ENCODE results near the gene TMEM141.
"Not testable (repeated sequence)": the region's sequence is repeated elsewhere in the genome, so short reads cannot be mapped to it uniquely, and the experiment has no call there.

Gene TMEM141

DNA sequence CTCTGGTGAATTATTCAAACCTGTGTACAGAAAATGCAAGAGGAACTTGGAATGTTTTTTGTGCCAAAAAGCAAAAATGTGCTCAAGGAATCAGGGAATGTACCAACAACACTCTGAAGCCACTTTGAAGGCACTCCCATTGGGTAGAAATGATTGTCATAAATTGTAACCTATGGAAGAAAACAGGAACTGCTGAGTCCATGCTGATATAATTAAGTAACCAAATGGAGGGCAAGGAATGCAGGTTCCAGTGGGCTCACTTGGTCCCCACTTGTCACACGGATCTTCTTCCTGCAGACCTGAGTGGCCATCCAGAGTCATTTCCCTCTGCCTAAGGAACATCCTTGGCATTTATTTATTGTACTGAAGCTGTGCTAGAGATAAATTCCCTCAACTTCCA lies 39.9 kb upstream of the TMEM141 start:
- no peak overlapping the region for H3K4me3 Mint-ChIP-seq
- peaks cover 5% of the 10 kb centered on the region for H3K4me1 Mint-ChIP-seq (ENCODE audit: low read depth)
- H3K27ac Mint-ChIP-seq: no peak overlapping the region
- H3K36me3 Mint-ChIP-seq: peaks cover 6% of the 10 kb centered on the region
- peaks cover 5% of the 10 kb centered on the region for H3K27me3 Mint-ChIP-seq
- peaks cover 15% of the 10 kb centered on the region for H3K9me3 Mint-ChIP-seq (ENCODE audit: low read depth)

DNA sequence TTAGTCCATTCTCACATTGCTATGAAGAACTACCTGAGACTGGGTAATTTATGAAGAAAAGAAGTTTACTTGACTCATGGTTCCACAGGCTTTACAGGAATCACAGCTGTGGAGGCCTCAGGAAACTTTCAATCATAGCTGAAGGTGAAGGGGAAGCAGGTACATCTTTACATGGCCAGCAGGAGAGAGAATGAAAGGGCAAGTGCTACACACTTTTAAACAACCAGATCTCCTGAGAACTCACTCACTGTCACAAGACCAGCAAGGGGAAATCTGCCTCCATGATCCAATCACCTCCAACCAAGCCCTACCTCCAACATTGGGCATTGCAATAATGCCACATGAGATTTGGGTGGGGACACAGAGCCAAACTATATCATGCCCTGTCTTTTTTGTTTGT lies 39.3 kb upstream of the TMEM141 start:
- H3K36me3 Mint-ChIP-seq: peaks cover 6% of the 10 kb centered on the region
- H3K27me3 Mint-ChIP-seq: peaks cover 5% of the 10 kb centered on the region
- no peak overlapping the region for H3K4me3 Mint-ChIP-seq
- peaks cover 15% of the 10 kb centered on the region for H3K9me3 Mint-ChIP-seq (ENCODE audit: low read depth)
- no peak overlapping the region for H3K27ac Mint-ChIP-seq
- H3K4me1 Mint-ChIP-seq (ENCODE audit: low read depth): peaks cover 5% of the 10 kb centered on the region

- H3K27me3 Mint-ChIP-seq: peaks cover 5% of the 10 kb centered on the region
- H3K4me3 Mint-ChIP-seq: no peak overlapping the region
- H3K36me3 Mint-ChIP-seq: peaks cover 6% of the 10 kb centered on the region
- H3K4me1 Mint-ChIP-seq (ENCODE audit: low read depth): peaks cover 5% of the 10 kb centered on the region
- no peak overlapping the region for H3K27ac Mint-ChIP-seq
- H3K9me3 Mint-ChIP-seq (ENCODE audit: low read depth): peaks cover 15% of the 10 kb centered on the region
Measured at GRCh38 chr9:136753371-136754058, 37.6 kb upstream of the TMEM141 start.

GRCh38 chr9:136754059-136754572 lies 37.0 kb upstream of the TMEM141 start:
- Mint-ChIP-seq H3K9me3 (ENCODE audit: low read depth) (peaks cover 15% of the 10 kb centered on the region), H3K4me1 (ENCODE audit: low read depth) (peaks cover 5% of the 10 kb centered on the region), H3K27ac (no peak overlapping the region), H3K27me3 (peaks cover 5% of the 10 kb centered on the region), H3K36me3 (peaks cover 6% of the 10 kb centered on the region), H3K4me3 (no peak overlapping the region)

DNA sequence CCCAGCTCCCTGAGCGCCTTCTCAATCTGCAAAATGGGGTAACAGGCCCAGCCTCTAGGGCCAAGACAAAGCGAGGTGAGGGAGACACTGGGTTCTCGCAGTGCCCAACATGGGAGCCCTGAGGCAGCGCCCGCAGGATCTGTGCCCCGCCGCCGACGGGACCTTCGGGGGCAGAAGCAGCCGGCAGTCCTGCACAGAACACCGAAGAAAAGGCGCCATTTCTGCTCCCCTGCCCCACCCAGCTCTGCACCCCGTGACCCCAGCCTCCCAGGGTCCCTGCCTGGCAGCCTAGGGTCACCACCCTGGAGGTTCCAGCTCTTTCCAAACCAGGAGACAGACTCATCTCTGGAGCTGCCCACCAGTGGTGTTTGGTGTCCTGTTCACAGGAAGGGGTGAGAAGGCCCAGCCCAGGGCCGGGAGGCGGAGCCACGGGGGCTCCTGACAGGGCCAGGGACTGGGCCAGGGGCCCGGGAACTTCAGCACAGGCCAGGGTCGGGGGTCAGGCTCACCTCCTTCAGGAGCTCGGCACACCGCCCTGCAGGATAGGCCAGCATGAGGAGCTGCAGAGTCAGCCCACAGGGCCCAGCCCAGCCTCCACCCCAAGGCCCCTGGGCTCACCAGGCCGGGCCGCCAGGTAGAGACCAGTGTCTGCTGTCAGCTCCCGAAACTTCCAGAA lies 36.4 kb upstream of the TMEM141 start:
- H3K36me3 Mint-ChIP-seq: peaks cover 6% of the 10 kb centered on the region
- H3K27me3 Mint-ChIP-seq: peaks cover 5% of the 10 kb centered on the region
- H3K4me1 Mint-ChIP-seq (ENCODE audit: low read depth): peaks cover 5% of the 10 kb centered on the region

DNA sequence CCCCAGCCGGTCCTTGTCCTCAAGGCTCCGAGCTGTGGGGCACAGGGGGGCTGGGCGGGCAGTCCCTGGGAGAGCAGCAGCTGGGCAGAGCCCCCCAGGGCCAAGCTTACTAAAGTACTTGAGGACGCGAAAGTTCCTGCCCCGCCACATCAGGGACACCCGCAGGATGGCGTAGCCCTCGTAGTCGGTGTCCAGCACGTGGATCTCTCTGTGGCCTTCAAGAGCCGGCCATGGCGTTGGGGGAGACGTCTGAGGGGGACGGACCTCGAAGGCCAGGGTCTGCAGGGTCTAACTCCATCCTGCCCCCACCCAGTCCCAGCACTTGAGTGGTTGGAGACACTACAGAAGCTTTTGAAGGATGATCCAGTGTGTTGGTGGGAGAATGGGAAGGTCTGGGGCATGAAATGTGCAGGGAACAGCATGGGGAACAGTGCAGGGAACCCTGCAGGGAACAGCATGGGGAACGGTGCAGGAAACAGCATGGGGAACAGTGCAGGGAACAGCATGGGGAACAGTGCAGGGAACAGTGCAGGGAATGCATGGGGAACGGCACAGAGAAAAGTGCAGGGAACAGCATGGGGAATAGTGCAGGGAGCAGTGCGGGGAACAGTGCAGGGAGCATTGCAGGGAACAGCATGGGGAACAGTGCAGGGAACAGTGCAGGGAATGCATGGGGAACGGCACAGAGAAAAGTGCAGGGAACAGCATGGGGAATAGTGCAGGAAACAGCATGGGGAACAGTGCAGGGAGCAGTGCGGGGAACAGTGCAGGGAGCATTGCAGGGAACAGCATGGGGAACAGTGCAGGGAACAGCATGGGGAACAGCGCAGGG lies 35.6 kb upstream of the TMEM141 start:
- H3K4me3 Mint-ChIP-seq; H3K4me1 Mint-ChIP-seq (ENCODE audit: low read depth); H3K27ac Mint-ChIP-seq; H3K27me3 Mint-ChIP-seq; H3K36me3 Mint-ChIP-seq: not testable (repeated sequence)
- H3K9me3 Mint-ChIP-seq (ENCODE audit: low read depth): peaks cover 15% of the 10 kb centered on the region

More for the DNA sequence above, 36.4 kb upstream of the TMEM141 start:
- no peak overlapping the region for H3K4me3 Mint-ChIP-seq
- peaks cover 15% of the 10 kb centered on the region for H3K9me3 Mint-ChIP-seq (ENCODE audit: low read depth)
- no peak overlapping the region for H3K27ac Mint-ChIP-seq

DNA sequence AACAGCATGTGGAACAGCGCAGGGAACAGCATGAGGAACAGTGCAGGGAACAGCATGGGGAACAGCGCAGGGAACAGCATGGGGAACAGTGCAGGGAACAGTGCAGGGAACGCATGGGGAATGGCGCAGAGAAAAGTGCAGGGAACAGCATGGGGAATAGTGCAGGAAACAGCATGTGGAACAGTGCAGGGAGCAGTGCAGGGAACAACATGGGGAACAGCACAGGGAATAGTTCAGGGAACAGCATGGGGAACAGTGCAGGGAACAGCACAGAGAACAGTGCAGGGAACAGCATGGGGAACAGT lies 35.1 kb upstream of the TMEM141 start:
- Mint-ChIP-seq H3K27ac (no peak overlapping the region), H3K4me1 (ENCODE audit: low read depth) (no peaks in the 10 kb centered on the region), H3K36me3 (peaks cover 6% of the 10 kb centered on the region), H3K9me3 (ENCODE audit: low read depth) (peaks cover 15% of the 10 kb centered on the region), H3K4me3 (no peak overlapping the region), H3K27me3 (peaks cover 5% of the 10 kb centered on the region)

GRCh38 chr9:136756836-136757235 lies 34.3 kb upstream of the TMEM141 start:
- Mint-ChIP-seq H3K4me1 (ENCODE audit: low read depth) (no peaks in the 10 kb centered on the region), H3K4me3 (no peak overlapping the region), H3K27ac (no peak overlapping the region), H3K9me3 (ENCODE audit: low read depth) (peaks cover 11% of the 10 kb centered on the region), H3K27me3 (peaks cover 5% of the 10 kb centered on the region), H3K36me3 (peaks cover 6% of the 10 kb centered on the region)

- Mint-ChIP-seq H3K4me3 (no peak overlapping the region), H3K27me3 (peaks cover 5% of the 10 kb centered on the region), H3K4me1 (ENCODE audit: low read depth) (no peaks in the 10 kb centered on the region), H3K36me3 (peaks cover 4% of the 10 kb centered on the region), H3K9me3 (ENCODE audit: low read depth) (peaks cover 6% of the 10 kb centered on the region), H3K27ac (no peak overlapping the region)
Measured at GRCh38 chr9:136757328-136757727, 33.8 kb upstream of the TMEM141 start.

GRCh38 chr9:136757751-136758140 lies 33.4 kb upstream of the TMEM141 start:
- Mint-ChIP-seq H3K4me3 (no peak overlapping the region), H3K36me3 (no peaks in the 10 kb centered on the region), H3K27me3 (peaks cover 4% of the 10 kb centered on the region), H3K27ac (no peak overlapping the region), H3K4me1 (ENCODE audit: low read depth) (no peaks in the 10 kb centered on the region), H3K9me3 (ENCODE audit: low read depth) (peaks cover 2% of the 10 kb centered on the region)

DNA sequence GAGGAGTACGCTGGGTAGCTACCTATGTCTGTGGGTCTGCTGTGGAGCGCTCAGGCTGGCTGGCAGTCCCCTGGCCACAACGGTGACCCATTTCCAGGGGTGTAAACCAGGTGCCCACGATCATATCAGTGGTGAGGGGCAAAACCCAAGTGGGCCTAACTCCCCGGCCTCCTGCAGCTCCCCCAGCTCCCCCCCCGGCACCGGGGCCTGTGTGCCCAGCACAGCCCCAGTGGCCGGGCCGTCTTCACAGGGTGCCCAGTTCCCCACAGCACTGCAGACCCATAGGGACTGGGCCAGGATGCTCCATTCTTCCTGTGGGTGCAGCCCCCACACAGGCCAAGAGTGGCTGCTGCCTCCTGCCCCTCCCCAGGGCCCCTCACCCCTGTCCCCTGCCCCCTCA lies 32.1 kb upstream of the TMEM141 start:
- H3K27me3 Mint-ChIP-seq: peaks cover 4% of the 10 kb centered on the region
- no peaks in the 10 kb centered on the region for H3K36me3 Mint-ChIP-seq
- H3K27ac Mint-ChIP-seq: no peak overlapping the region
- no peak overlapping the region for H3K4me3 Mint-ChIP-seq
- H3K9me3 Mint-ChIP-seq (ENCODE audit: low read depth): no peaks in the 10 kb centered on the region
- no peaks in the 10 kb centered on the region for H3K4me1 Mint-ChIP-seq (ENCODE audit: low read depth)

DNA sequence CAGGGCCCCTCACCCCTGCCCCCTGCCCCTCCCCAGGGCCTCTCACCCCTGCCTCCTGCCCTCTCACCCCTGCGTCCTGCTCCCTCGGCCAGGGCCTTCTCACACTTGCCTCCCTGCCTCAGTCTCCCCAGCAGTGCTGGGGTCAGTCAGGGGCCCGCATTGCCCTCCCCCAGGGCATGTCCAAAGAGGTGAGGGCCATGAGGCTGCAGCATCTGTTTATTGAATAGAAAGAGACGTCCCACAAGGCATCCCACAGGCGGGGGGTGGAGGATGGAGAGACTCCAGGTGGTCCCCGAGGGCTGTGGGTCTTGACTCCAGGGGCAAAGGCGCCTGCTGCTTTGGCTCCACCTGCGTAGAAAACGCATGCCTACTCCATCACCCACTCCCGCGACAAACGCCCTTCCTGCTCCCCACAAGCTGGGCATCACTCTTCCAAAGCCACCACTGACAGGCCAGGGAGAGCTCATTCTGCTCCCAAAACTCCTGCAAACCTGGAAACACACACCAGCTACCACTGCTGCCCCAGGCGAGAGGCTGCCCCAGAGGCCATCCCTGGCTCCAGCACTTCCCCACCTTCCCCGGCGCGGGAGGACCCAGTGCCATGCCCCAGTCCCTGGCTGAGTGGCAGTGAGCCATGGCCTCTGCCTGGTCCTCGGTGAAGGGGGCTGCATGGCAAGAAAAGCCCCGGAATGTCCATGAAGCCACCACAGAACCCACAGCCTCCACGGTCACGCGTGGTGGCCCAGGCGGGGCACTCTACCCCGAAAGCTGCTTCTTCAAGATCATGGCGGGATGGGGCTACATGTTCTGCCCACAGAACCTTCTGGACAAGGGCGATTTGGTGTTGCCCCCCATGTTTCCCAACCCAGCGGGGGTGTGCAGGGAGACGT lies 31.5 kb upstream of the TMEM141 start:
- no peaks in the 10 kb centered on the region for H3K4me1 Mint-ChIP-seq (ENCODE audit: low read depth)
- no peaks in the 10 kb centered on the region for H3K9me3 Mint-ChIP-seq (ENCODE audit: low read depth)
- H3K27me3 Mint-ChIP-seq: peaks cover 4% of the 10 kb centered on the region
- H3K4me3 Mint-ChIP-seq: no peak overlapping the region
- H3K36me3 Mint-ChIP-seq: no peaks in the 10 kb centered on the region
- H3K27ac Mint-ChIP-seq: no peak overlapping the region

- H3K4me1 Mint-ChIP-seq (ENCODE audit: low read depth): no peaks in the 10 kb centered on the region
- H3K4me3 Mint-ChIP-seq: no peak overlapping the region
- no peaks in the 10 kb centered on the region for H3K9me3 Mint-ChIP-seq (ENCODE audit: low read depth)
- H3K27me3 Mint-ChIP-seq: peaks cover 4% of the 10 kb centered on the region
- H3K27ac Mint-ChIP-seq: no peak overlapping the region
- H3K36me3 Mint-ChIP-seq: no peaks in the 10 kb centered on the region
Measured at GRCh38 chr9:136760424-136760823, 30.7 kb upstream of the TMEM141 start.

GRCh38 chr9:136760834-136761544 lies 30.2 kb upstream of the TMEM141 start:
- H3K27ac Mint-ChIP-seq; H3K4me1 Mint-ChIP-seq (ENCODE audit: low read depth); H3K27me3 Mint-ChIP-seq; H3K36me3 Mint-ChIP-seq; H3K9me3 Mint-ChIP-seq (ENCODE audit: low read depth); H3K4me3 Mint-ChIP-seq: not testable (repeated sequence)

Measured in activated naive CD8-positive, alpha-beta T cell (primary cell).